Astrocyte of the cerebellum (primary cell): ENCODE results near the gene ERBB4.

Experiments used
- DNase-seq: peaks from one replicate; pipeline ENCODE4 v3.0.0-alpha.2; 2011; ENCODE audit warnings: low read depth
- H3K4me3 ChIP-seq: 2 replicates; pipeline ENCODE4 v1.5.1; 2011; ENCODE audit warnings: mild to moderate bottlenecking, low read depth, low read length, moderate library complexity
- in situ Hi-C: cut with HindIII; loops from 2 replicates; pipeline ENCODE4 v1.10.0; 2017; ENCODE audit warnings: low sequenced_read_pairs
- TF ChIP-seq, protein P1 (sequence below): IDR thresholded peaks from 2 replicates; pipeline ENCODE4 v1.5.1; 2012; ENCODE audit warnings: low read length, low read depth, moderate library complexity, mild to moderate bottlenecking; ENCODE audit errors: missing control alignments

The ERBB4 gene

DNA sequence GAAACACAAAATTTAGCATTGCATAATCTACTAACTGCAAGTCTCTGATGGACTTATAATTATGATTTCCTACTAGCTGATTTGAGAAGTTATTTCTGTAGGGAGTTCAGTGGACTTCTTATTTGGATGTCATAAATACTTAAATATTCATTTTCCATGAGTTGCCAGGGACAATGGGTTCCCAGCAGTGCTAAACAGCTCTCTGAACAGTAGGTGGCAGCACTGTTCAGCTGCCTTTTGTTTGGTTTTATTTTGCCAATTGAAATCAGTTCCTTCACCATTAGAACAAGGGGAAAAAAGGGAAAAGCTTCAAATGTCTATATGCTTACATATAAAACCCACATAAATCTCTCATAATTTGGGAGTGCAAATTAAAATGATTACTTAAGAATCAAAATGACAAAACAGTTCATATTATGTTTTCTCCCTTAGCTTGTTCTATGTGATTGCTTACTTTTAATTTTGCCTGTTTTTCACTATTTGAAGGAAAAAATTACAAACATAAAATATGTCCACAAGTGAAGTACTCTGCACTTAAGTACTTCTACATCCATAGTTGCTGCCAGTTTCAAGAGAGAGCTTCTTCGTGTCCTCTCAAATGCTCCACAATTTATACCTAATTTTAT, 1083.3 kb downstream of the ERBB4 start:
- TF ChIP-seq, protein P1, sequence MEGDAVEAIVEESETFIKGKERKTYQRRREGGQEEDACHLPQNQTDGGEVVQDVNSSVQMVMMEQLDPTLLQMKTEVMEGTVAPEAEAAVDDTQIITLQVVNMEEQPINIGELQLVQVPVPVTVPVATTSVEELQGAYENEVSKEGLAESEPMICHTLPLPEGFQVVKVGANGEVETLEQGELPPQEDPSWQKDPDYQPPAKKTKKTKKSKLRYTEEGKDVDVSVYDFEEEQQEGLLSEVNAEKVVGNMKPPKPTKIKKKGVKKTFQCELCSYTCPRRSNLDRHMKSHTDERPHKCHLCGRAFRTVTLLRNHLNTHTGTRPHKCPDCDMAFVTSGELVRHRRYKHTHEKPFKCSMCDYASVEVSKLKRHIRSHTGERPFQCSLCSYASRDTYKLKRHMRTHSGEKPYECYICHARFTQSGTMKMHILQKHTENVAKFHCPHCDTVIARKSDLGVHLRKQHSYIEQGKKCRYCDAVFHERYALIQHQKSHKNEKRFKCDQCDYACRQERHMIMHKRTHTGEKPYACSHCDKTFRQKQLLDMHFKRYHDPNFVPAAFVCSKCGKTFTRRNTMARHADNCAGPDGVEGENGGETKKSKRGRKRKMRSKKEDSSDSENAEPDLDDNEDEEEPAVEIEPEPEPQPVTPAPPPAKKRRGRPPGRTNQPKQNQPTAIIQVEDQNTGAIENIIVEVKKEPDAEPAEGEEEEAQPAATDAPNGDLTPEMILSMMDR: peak; percentile 99

GRCh38 chr2:211454679-211455078, 1083.9 kb downstream of the ERBB4 start:
- DNase-seq: no peak
- no peak overlapping the region for H3K4me3 ChIP-seq
- in situ Hi-C loops: no loop called here
- TF ChIP-seq, protein P1: no peak

More for the DNA sequence above, 1083.3 kb downstream of the ERBB4 start:
- no peak overlapping the region for H3K4me3 ChIP-seq
- DNase-seq: peak; percentile 37
- in situ Hi-C loops: no loop called here

DNA sequence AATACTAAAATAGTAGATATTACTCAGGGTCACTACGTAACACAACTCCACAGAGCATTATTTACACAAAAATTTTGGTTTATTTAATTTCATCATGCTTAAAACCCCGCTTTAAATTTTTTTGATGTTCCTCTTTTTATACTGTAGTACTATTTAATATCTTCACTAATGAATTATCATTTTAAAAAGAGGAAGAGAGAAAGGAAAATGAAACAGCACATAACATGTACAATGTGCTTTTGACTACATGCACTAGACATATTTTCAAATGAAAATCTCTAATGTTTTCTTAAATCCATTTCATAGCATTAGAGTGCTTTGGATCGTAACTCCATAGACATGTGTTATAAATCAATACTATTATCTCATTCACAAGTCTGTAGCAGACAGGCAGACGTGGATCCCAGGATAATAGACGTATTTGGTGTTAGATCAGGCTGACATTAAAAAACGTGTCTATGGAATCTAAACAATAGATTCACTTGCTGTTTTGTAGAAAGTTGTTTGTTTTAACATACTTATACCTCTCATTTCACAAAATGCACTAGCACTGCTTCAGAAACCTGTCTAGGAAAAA, 1085.2 kb downstream of the ERBB4 start:
- in situ Hi-C loops: no loop called here
- TF ChIP-seq, protein P1: no peak
- no peak for DNase-seq
- no peak overlapping the region for H3K4me3 ChIP-seq

DNA sequence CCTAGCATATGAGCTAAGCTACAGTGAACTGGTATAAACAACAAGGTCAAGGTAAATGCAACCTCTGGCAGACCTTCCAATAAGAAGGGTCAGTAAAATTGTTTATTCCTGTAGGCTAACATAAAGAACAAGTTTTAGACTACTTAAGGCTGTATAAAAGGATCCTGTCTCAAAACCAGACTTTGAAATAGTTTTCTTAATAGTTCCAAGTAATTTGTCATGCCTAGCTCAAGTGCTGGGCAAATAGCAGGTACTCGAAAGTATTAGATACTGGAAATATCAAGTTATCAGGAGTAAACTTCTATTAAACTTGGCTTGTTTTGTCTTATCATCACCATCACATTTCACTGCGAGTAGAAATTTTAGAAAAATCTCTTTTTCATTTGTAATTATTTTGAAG, 1087.0 kb downstream of the ERBB4 start:
- no peak for DNase-seq
- TF ChIP-seq, protein P1: no peak
- no peak overlapping the region for H3K4me3 ChIP-seq
- in situ Hi-C loops: no loop called here

- no peak overlapping the region for H3K4me3 ChIP-seq
- in situ Hi-C loops: no loop called here
- DNase-seq: no peak
- TF ChIP-seq, protein P1: no peak
Observed at GRCh38 chr2:211449819-211450218, 1088.8 kb downstream of the ERBB4 start.

DNA sequence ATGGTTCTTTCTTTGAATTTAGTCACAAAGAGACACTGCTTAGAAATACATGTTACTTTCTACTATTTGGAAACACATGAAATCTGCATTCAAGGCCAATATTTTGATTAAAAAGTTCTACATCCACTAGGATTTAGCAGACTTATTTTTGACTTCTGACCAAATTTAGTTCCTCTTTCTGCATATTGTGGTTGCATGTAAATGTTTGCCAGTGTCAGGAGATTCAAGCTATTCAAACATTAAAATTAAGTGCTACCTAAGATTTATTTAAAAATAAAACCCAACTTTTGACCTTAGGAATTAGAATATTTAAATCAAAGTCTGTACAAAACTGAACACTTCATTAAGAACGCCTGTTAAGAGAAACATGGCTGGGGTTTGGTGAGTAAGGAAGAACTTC, 1091.1 kb downstream of the ERBB4 start:
- H3K4me3 ChIP-seq: no peak overlapping the region
- in situ Hi-C loops: no loop called here
- TF ChIP-seq, protein P1: no peak
- DNase-seq: no peak

GRCh38 chr2:211440107-211440506, 1098.5 kb downstream of the ERBB4 start:
- in situ Hi-C loops: no loop called here
- TF ChIP-seq, protein P1: no peak
- H3K4me3 ChIP-seq: no peak overlapping the region
- no peak for DNase-seq
